Measurements from ENCODE around the gene DTD1.

The DTD1 gene

DNA sequence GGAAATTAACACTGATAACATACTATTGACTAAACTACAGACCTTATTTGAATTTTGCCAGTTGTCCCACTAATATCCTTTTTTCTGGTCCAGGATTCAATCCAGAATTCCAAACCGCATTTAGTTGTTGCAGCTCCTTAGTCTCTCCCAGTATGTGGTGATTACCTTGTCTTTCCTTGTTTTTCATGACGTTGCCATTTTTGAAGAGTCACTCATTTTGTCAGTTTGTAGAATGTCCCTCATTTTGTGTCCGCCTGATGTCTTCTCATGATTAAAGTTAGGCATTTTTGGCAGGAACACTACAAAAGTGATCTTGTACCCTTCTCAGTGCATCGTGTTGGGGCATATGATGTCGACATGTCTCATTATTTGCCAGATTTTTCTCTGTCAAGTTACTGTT lies 33.1 kb downstream of the DTD1 start:
- DNase-seq = no peak

DNA sequence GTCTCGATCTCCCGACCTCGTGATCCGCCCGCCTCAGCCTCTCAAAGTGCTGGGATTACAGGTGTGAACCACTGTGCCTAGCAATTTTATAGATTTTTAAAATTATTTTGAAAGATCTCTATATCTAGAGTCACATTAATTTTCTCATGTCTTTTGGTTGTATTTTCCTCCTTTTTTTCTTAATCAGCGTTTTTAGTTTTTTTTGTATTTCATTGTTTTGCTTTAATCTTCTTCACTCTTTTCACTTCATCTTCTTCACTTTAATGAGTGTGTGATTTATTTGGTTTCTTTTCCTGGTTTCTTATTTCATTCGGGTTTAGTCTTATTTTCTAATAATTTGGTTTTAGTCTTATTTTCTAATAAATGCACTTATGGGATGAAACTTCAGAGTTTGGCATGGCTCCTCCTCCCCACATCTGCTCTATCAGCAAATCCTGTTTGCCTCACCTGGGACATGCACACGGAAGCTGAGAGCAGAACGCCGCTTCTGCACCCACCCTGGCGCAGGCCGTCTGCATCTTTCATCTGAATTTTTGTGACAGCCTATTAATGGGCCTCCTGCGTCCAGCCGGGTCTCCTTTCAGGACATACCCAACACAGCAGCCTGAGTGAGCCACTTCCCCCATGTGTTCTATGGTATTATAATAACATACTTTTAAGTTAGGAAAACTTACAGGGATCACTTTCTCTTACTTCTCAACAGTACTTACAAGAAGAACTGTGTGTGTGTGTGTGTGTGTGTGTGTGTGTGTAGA lies 35.5 kb downstream of the DTD1 start:
- DNase-seq = no peak

DNA sequence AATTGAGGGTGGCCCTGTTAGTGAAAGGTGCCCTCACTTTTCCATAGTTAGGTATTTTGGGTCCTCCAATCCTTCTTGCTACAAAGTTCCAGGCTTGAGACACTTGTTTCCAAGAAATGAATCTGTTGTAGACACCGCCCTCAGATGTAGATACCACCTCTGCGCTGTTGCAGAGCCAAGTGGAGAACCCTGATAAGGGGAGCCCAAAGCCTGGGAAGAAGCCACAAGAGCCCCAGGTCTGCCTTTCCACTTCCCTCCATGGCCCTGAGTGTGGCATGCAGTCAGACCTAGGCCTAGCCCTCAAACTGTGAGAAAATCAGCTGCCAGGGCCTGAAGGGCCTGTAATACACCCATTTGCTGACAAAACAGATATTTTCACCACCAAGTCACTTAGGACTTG lies 37.1 kb downstream of the DTD1 start:
- DNase-seq = no peak

DNA sequence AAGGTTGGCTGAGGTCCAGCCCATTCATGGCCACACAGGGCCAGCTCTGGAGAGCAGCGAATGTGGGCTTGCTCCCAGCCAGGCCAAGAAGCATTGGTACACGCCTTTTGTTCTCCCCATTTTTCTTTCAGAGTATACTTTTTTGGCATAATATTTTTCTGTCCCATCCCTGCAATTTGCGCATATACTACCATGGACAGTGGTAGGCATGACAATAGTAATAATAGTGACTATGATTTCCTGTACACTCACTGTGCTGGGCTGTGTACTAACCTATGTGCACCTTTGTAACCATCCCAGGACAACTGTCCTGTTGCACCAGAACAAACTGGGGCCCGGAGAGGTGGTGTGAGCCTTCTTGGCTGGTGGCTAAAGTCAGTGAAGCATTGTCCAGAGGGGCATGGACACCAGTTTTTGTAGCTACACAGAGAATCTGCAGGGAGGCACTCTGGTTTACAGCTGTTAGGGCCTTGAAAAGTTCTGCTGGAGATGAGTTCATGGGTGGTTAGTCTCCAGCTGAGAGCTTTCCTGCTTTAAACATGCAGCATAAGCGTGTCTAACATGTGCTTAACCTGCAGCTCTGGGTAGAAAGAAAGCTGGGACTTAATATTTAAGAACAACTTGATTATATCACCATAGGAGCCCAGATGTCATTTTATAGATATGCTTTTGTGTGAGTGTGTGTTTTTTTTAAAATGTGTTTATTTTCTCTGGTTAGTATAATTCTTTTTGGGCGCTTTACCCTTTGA lies 38.2 kb downstream of the DTD1 start:
- no peak for DNase-seq

DNA sequence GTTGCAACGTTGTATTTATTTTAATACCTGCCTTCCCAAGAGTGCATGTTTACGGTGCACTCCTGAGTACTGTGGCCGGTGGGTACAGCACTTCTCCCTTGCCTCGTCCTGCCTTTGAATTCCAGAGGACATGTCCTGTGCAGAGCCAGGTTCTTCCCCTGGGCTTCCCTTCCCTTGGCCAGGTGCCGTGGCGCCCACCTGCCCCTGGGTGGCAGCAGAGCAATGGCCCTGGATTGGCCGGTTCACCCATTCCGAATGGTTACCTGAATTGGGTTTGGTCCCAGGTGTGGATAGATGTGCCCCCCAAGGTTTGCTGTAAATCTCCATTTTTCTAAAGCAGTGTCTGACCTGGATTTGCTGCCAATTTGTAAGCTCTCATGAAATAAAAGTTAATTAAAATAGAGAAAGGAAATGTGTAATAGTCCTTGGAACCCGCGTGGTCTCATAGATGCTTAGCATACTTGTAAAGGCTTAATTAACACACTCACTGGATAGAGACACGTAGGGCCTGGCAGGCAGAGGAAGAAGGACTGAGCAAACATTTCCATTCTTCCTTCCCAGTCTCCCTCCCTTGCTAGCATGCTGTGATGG lies 40.6 kb downstream of the DTD1 start:
- no peak for DNase-seq

DNA sequence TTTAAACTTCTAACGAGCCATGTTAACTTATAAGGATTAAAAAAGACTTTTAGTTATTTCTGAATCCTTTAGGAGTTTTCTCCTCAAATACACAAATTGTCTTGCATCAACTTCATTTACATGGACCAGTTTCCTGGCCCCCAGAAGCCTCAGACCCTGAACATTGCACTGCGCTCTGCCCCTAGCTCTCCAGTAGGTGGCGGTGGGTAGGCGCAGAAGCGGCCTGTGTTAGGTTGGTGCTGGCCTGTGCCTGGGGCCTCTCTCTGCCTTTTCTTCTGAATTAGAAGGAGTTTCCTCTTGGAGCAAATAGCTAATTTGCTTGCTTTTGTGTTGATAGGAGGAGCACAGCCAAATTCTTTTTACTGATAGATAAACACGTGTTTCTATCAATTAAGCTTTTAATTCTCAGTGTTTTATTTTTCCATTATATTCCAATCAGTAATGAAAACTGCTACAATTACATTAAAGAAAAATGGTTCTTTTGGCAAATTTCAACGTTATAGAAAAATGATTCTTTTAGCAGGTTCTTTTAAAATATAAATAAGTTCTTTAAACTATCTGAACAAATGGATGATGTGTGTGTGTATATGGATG lies 44.4 kb downstream of the DTD1 start:
- DNase-seq = peak; percentile 37

DNA sequence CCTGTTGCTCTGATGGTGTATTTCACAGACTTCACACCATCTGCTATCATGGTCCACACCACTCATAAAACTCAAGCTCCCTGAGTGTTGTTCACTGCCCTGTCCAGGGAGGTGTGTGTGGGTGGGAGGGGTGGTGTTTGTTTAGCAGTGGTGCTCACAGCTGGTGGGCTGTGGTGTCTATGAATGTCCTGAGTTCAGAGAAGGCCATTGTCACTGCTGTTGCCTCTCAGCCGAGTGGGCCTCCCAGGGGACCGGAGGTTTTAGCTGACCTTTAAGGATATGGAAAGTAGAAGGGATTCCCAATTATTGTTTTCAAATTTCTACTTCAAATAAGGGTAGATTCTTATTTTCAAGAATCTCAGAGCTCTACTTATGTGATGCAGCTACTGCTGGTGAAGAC lies 45.6 kb downstream of the DTD1 start:
- DNase-seq = no peak

DNA sequence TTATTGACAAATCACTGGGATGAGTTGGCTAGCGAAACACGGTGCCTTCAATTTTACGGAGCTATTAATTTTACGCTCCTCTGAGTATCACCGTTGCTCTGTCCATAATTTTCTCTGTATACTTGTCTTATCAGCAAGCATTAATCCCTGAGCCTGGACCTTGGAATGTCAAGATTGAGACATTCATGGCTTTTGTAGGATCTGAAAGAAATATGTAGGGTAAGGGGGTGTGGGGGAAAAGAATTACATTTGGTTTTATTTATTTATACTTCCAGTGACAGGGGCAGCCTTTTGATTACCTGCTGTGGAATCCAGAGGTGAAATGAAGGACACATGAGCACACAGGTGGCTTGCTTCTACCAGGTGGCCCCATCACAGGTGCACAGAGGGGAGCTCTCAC lies 46.6 kb downstream of the DTD1 start:
- no peak for DNase-seq

DNA sequence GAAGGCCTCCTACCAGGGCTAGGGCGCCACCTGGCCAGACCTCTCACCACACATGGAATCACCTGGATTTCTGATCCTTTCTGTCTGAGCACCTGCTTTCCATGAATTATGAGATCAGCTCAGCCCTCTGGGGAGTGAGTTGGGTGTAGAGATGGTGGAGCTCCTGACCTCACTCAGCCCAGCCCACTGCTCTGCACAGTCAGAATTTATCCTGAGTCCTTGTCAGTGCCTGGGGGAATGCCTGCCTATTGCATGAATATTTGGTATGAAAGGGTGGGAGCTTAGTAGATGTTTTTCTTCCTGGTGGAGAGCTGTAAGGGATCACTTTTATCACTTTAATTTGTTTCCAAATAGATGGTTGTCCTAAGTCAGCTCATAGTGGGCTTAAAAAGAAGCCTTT lies 47.5 kb downstream of the DTD1 start:
- DNase-seq = no peak

DNA sequence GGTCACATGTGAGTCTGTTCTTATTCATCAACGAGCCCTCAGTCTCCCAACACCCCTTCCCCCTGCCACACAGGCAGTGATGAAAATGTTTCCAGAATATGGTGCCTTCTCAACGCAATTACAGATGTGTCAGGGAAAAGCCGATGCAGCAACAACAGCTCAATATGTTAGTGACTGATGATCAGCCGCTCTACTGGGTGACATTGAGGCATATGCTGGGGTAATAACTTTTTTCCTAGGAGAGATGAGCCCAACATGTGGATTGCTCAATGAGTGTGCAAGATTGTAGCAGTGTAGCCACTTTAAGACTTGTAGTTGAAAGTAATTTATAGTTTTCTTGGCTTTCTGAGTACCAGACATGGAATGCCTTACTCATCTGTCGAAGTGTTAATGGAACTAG lies 49.4 kb downstream of the DTD1 start:
- DNase-seq = no peak

DNA sequence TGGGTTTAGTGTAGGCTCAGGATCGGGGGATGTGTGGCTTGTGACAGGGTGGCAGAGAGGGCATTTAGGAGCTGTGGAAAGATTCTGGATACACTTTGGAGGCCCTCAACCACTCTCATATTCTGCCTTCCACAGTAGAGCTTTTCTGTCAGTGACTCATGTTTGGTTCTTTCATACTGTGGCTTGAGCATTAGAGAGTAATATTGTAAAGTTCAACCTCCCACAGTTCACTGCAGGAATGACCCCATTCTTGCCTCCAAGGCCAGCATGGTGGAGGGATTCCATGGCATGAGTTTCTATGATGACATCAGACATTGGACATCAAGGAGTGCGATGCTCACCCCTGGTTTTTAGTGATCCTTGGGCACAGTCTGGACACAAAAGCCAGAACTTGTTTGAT lies 50.9 kb downstream of the DTD1 start:
- DNase-seq = no peak

DNA sequence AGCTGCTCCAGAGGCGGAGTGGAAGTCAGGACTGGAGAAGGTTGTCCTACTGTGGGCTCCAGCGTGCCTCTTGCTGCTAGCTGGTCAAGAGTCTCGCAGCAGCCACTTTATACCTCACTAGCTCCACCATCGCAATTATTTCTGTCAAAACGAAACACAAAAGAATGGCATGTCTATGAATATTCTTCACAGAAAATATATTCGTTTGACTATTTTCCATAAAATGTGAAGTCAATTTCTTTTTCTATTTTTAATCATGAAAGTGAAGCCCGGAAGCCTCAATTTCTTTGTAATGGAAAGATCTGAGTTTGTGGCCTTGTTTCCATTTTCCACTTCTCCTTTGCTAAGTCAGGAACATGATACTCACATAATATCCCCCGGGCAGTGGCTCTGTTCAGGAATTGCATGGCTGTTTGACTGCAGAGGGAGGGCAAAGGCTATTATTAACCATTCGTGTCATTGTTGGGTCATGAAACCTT lies 51.7 kb downstream of the DTD1 start:
- no peak for DNase-seq

DNA sequence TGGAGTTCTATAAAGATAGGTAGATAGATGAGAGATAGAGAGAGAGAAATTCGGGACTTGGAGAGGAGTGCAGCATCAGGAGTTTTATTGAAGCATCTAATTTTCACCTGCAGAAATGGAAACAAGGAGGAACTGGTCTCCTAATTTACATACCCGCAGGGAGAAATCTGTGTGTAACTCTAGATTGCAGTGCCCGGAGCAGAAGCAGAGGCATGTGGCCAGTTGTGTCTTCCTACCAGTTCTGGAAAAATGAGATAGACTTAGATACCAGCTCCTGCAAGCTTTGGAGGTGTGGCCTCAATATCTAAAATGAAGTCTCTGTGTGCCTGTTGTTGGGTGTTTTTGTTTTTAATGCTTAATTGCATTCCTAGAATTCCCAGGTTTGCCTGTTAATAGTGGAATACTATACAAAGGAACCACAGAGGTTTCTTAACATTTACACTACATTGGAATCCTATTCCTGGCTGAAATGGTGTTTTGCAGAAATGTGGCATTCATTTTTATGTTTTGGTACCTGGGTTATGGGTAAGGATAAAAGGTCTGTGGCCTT lies 57.4 kb downstream of the DTD1 start:
- no peak for DNase-seq

DNA sequence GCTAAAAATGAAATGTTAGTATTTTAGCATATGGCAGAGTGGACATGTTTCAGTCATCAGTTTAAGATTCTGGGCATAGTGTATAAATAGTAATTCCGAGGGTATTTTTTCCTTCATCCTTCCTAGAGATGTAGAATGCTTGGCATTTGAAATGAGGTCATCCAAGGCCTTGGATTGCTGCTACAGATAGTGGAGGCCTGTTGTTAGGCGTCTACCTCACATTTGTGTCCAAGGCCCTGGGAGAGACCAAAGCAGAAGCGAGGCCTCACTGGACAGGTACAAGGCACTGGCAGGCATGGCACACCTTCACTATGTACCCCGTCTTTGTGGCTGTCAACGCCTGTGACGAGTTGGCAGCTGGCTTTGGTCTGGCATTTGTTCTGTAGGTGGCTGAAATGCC lies 58.0 kb downstream of the DTD1 start:
- DNase-seq = peak; percentile 21

DNA sequence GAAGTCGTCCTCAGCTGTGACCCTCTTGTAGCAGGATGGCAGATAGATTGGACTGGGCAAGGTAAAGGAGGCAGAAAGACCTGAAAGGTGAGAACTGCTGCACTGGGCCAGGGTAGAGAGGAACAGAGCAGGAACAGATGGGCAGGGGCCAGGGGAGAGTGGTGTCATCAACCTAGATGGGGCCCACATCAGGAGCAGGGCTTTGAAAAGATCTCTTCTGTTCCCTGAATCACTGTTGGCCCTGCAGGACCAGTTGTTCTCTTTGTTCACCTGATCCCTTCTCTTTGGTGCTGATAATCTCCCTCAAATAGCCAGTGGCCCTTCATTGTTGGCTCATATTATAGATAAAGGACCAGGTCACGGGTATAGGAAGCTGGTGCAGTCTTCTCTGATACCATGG lies 59.9 kb downstream of the DTD1 start:
- DNase-seq = no peak

DNA sequence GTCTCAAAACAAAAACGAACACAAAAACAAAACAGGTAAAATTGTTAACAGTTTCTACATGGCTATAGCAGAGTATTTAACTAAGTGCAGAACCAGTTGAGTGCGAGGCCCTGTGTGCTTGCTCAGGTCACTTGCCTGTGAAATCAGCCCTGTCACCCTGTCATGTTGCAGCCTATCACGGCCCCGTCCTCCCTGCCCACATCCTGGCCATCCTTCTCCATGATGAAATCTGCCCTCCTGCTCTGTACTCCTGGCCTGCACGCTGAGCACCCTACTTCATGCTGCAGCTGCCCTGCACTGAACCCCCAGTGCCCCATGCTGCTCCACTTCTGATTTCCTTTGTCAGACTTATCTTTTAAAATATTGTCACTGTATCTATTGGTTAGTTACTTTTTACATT lies 62.4 kb downstream of the DTD1 start:
- no peak for DNase-seq

DNA sequence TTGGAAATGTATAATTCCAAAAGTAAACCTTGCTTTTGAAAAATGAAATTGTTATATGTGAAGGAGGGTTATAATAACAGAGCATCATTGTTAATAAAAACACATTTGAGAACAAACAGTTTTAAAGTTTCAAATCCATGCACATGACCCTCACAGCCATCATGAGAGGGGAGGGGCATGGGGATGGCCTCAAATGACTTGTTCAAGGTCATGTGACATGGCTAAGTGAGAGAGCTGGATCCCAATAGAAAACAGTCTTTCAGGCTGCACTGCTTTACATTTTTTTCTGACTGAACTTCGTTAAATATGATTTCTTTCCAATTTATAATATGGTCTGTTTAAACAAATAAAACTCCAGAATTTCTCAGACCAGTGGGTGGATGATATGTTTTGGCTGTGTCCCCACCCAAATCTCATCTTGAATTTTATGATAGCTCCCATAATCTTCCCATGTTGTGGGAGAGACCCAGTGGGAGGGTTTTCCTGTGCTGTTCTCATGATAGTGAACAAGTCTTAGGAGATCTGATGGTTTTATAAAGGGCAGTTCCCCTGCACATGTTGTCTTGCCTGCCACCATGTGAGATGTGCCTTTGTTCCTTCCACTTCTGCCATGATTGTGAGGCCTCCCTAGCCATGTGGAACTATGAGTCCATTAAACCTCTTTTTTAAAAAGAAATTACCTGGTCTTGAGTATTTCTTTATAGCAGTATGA lies 66.0 kb downstream of the DTD1 start:
- no peak for DNase-seq

DNA sequence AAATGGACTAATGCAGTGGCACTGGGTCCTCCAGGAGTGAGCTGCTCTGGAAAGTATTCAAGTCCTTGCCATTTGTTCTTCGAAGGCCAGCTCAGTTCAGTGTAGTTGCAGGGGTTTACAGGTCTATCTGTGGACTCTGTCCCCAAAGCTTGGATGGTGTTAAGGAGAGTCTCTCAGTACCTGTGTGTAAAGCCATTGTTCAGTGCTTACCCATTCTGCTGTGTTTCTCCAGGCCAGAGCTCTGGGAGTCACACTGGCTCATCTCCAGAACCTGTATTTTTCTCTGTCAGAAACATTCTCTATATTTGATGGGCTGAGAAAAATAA lies 66.6 kb downstream of the DTD1 start:
- DNase-seq = no peak

DNA sequence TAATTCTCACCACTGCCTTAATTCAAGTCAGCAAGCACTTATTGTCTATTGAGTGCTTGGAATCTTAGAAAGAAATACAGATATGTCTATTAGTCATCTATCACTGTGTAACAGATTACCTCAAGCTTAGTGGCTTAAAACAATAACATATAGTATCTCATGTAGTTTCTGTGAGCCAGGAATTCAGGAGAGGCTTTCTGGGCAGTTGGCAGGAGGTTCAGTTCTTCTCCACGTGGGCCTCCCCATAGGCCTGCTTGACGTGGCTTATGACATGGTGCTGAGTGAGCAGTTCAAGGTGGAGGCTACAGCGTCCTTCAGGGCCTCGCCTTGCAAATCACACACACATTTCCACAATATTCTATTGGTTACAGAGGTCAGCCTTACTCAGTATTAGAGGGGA lies 69.7 kb downstream of the DTD1 start:
- DNase-seq = no peak

DNA sequence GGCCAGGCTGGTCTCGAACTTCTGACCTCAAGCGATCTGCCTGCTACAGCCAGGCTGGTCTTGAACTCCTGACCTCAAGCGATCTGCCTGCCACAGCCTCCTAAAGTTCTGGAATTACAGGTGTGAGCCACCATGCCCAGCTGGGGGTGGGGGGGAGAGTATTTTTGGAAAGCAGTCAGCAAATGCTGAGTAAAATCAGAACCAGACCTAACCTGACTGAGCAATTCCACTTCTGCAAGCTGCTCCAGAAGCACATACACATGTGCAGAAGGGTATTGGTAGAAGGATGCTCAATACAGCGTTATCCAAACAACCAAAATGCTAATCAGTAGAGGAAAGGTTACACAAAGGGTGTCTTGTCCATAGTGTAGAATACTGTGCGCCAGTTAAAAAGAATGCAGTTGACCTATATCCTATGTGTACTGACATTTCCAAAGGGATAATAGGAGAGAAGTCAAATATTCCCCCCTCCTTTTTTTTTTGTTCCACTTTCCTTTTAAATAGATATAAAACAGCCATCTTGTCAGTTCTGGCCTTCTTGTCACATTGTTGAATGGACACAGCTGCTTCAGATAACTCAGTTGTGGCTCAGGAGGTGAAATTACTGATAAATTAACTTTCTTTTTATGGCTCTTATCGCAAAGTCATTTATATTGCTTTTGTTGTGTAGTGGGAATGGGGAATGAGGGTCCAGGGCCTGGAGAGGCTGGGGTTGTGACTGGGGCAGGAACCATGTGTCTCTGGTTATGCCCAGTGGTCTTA lies 74.6 kb downstream of the DTD1 start:
- DNase-seq = no peak

DNA sequence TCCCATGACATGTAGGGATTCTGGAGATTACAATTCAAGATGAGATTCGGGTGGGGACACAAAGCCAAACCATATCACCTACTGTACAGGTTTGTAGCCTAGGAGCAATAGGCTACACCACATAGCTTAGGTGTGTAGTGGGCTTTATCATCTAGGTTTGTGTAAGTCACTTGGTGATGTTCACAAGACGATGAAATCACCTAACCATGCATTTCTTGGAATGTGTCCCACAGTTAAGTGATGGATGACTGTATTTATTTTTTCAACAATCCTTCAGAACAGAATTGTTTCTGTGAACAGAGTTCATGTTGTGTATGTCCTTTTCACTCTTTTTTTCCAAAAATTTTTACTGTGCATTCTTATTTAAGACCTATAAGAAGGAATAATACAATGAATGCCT lies 76.1 kb downstream of the DTD1 start:
- no peak for DNase-seq

DNA sequence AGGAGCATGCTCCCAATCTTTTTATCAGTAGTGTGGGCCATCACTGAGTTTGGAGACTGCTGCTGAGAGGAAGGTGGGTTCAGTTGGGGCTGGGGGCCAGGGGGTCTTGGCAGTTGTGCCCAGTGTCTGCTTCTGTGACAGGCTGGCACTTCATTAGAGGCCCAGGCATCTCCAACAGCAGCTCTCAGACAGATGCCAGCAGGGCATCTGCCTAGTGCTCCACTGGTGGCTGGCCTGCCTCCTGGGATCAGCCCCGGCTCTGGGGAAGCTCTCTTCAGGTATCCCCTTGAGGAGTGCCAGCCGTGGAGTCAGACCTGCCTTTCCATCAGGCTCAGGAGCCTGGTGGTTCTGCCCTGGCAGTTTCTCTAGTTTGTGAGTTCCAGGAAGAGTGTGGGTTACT lies 77.3 kb downstream of the DTD1 start:
- DNase-seq = no peak

Data from NCI-H226 (cell line).